ENCODE data around the gene NEK11.

DNA sequence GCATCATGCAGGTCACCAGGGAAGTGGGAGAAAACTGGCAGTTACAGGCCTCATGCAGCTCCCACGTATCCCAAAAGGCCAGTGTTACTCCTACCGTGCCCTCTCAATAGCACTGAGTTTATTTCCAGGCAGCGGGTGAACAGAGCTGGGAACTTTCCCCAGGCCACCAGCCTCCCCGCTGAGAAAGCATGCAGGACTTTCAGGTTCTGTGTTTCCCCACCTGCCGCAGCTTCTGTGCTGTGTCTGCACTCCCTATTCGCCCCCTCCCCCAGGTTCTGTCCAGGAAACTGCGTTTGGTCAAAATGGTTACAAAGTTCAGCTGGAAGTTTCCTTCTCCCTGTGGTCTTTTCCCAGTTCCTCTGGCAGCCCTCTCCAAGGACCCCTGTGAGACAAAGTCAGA, 21.4 kb downstream of the NEK11 start:
- TF ChIP-seq POLR2A (IDR thresholded peaks at IDR 0.05) = no peak
- TF ChIP-seq, protein P1, sequence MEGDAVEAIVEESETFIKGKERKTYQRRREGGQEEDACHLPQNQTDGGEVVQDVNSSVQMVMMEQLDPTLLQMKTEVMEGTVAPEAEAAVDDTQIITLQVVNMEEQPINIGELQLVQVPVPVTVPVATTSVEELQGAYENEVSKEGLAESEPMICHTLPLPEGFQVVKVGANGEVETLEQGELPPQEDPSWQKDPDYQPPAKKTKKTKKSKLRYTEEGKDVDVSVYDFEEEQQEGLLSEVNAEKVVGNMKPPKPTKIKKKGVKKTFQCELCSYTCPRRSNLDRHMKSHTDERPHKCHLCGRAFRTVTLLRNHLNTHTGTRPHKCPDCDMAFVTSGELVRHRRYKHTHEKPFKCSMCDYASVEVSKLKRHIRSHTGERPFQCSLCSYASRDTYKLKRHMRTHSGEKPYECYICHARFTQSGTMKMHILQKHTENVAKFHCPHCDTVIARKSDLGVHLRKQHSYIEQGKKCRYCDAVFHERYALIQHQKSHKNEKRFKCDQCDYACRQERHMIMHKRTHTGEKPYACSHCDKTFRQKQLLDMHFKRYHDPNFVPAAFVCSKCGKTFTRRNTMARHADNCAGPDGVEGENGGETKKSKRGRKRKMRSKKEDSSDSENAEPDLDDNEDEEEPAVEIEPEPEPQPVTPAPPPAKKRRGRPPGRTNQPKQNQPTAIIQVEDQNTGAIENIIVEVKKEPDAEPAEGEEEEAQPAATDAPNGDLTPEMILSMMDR (IDR thresholded peaks at IDR 0.05) = no peak

Data from Peyer's patch (tissue), 4 donors.